ENCODE data around the gene NFU1. TPM values are rescaled to one million over a fixed set of nuclear protein-coding genes. Genes with fewer than 3 reads are reported as not detected.

NFU1 gene
- total and polyA plus RNA-seq, 2 of the 13 experiments (the other 11 are each of a cell fraction or from before 2014, with no cell fraction given): 39.1 to 84.0 TPM

- TF ChIP-seq REL (CRISPR knock-in tag; conservative IDR thresholded peaks at IDR 0.05) (no peak), FOXJ3 (CRISPR knock-in tag; IDR thresholded peaks at IDR 0.05; ENCODE audit: borderline replicate concordance) (peak; percentile 74; the same call in 1 of the 2 replicates), CEBPZ (IDR thresholded peaks at IDR 0.05; ENCODE audit: low read length) (no peak), NR2F2 (IDR thresholded peaks at IDR 0.05; ENCODE audit: borderline replicate concordance, low read depth) (no peak), ZSCAN22 (CRISPR knock-in tag; IDR thresholded peaks at IDR 0.05) (no peak), ZC3H4 (CRISPR knock-in tag; IDR thresholded peaks at IDR 0.05; ENCODE audit: borderline replicate concordance) (no peak), ZBTB4 (CRISPR knock-in tag; IDR thresholded peaks at IDR 0.05; ENCODE audit: borderline replicate concordance) (peak; percentile 88; the same call in 1 of the 2 replicates), AGO2 (optimal IDR thresholded peaks at IDR 0.05; ENCODE audit: low read depth, low read length) (peak; percentile 92), ZNF883 (CRISPR knock-in tag; IDR thresholded peaks at IDR 0.05; ENCODE audit: not compliant biosample characterization) (peak; percentile 80), ZIK1 (CRISPR knock-in tag; IDR thresholded peaks at IDR 0.05; ENCODE audit: borderline replicate concordance, low read depth) (peak; percentile 20; the same call in 1 of the 2 replicates), DPF2 (CRISPR knock-in tag; IDR thresholded peaks at IDR 0.05; ENCODE audit: borderline replicate concordance, low read depth) (no peak), TOPORS (CRISPR knock-in tag; IDR thresholded peaks at IDR 0.05) (no peak), KDM1A (CRISPR knock-in tag; IDR thresholded peaks at IDR 0.05) (no peak), SRSF1 (optimal IDR thresholded peaks at IDR 0.05; ENCODE audit: low read depth, low read length) (peak; percentile 89), FOXC1 (CRISPR knock-in tag; IDR thresholded peaks at IDR 0.05; ENCODE audit: borderline replicate concordance) (peak; percentile 95), HNRNPLL (IDR thresholded peaks at IDR 0.05; ENCODE audit: low read depth, low read length, poor library complexity, severe bottlenecking) (peak; percentile 100), GTF2F1 (IDR thresholded peaks at IDR 0.05; ENCODE audit: low read length) (no peak), ZNF337 (CRISPR knock-in tag; IDR thresholded peaks at IDR 0.05; ENCODE audit: borderline replicate concordance, low read depth) (no peak; the same call in 1 of the 2 replicates), ZMYM2 (CRISPR knock-in tag; IDR thresholded peaks at IDR 0.05) (peak; percentile 10), CERS6 (CRISPR knock-in tag; IDR thresholded peaks at IDR 0.05) (0 out of 2 replicates have a peak, but pooled peaks have one; percentile 42)
Observed at GRCh38 chr2:69436938-69437750, at the start of gene NFU1 (continued).

All from HepG2 (cell line).